Lung (tissue), 13 donors: ENCODE data around the gene GPR39. TPM values are rescaled to one million over a fixed set of nuclear protein-coding genes. Genes with fewer than 3 reads are reported as not detected.
A peak's percentile ranks its signal among the peaks of the same experiment; 100 is the strongest.

Experiments
- ATAC-seq: fragments of 200-7000 bp; cut with Tn5 transposase; one replicate; pipeline ENCODE4 v1.9.1; 2020; ENCODE audit warnings: moderate number of reproducible peaks; ENCODE audit not compliant: insufficient read depth, low FRiP score
- DNase-seq, 3 donors: peaks; one replicate each; pipeline ENCODE4 v3.0.0-alpha.2; 2013 to 2017
- H3K27ac ChIP-seq, 2 donors: one replicate each; pipeline ENCODE4 v1.5.1; 2013; ENCODE audit warnings: mild to moderate bottlenecking in 2 of 2, moderate library complexity in 2 of 2, control low read depth in 1 of 2, inconsistent platforms in 1 of 2, low read depth in 1 of 2, low read length in 1 of 2
- H3K27me3 ChIP-seq, 3 donors: one replicate each; pipeline ENCODE4 v1.5.1; 2013; ENCODE audit warnings: low read length in 2 of 3; ENCODE audit not compliant: control insufficient read depth in 3 of 3, insufficient read depth in 3 of 3
- H3K36me3 ChIP-seq, 4 donors: one replicate each; pipeline ENCODE4 v1.5.1; 2013; ENCODE audit warnings: low read length in 4 of 4, mild to moderate bottlenecking in 1 of 4, moderate library complexity in 1 of 4; ENCODE audit not compliant: control insufficient read depth in 4 of 4, insufficient read depth in 4 of 4
- H3K4me1 ChIP-seq, 5 donors: one replicate each; pipeline ENCODE4 v1.5.1; 2013; ENCODE audit warnings: low read length in 5 of 5, mild to moderate bottlenecking in 2 of 5, moderate library complexity in 1 of 5; ENCODE audit not compliant: control insufficient read depth in 5 of 5, insufficient read depth in 5 of 5
- H3K4me3 ChIP-seq: one replicate; pipeline ENCODE4 v1.5.1; 2013; ENCODE audit warnings: mild to moderate bottlenecking, control low read depth, moderate library complexity
- H3K9ac ChIP-seq, 2 donors: one replicate each; pipeline ENCODE4 v1.5.1; 2013; ENCODE audit warnings: low read length in 2 of 2, control low read depth in 1 of 2; ENCODE audit not compliant: insufficient read depth in 1 of 2
- H3K9me3 ChIP-seq, 4 donors: one replicate each; pipeline ENCODE4 v1.5.1; 2013; ENCODE audit warnings: low read length in 3 of 4, mild to moderate bottlenecking in 1 of 4, moderate library complexity in 1 of 4; ENCODE audit not compliant: control insufficient read depth in 4 of 4, insufficient read depth in 3 of 4
- CTCF ChIP-seq: IDR thresholded peaks from 2 replicates; pipeline ENCODE4 v1.5.1; 2012; ENCODE audit warnings: mild to moderate bottlenecking; ENCODE audit errors: control extremely low read depth, extremely low read depth
- WGBS, 2 donors: extraction: QIAGEN DNeasy Blood & Tissue Kit; methylation state at CpG; one replicate each; pipeline ENCODE4 v1.1.7; 2013; 5-methylcytosine and 5-hydroxymethylcytosine counted together
- polyA plus RNA-seq, 2 donors: library from polyadenylated mRNA; stranded (reverse); fragments of 200-250 nt; gene quantifications; one replicate each; pipeline ENCODE4 v1.2.1, GENCODE V29; 2013
- small RNA-seq: library from RNA; depleted of rRNA; stranded (forward); fragments of <200 nt; gene quantifications from one replicate; pipeline ENCODE3, GENCODE V24; 2014; ENCODE audit warnings: low replicate concordance
- total RNA-seq, 2 donors: library from RNA; depleted of rRNA in 1 of 2; stranded (reverse); fragments of >200 nt in 1 of 2; gene quantifications; one replicate each; pipeline ENCODE4 v1.2.1, GENCODE V29; 2014 to 2021
- donor health status: control.
- donor health status: control.
- donor health status: Bipolar disorder and iron deficiency.
- donor health status: healthy.
- donor health status: DM: yes; HTN: yes; CAD: no.

GPR39 gene
- total and polyA plus RNA-seq, 4 donors = 5.8 to 15.3 (median 11.1) TPM

DNA sequence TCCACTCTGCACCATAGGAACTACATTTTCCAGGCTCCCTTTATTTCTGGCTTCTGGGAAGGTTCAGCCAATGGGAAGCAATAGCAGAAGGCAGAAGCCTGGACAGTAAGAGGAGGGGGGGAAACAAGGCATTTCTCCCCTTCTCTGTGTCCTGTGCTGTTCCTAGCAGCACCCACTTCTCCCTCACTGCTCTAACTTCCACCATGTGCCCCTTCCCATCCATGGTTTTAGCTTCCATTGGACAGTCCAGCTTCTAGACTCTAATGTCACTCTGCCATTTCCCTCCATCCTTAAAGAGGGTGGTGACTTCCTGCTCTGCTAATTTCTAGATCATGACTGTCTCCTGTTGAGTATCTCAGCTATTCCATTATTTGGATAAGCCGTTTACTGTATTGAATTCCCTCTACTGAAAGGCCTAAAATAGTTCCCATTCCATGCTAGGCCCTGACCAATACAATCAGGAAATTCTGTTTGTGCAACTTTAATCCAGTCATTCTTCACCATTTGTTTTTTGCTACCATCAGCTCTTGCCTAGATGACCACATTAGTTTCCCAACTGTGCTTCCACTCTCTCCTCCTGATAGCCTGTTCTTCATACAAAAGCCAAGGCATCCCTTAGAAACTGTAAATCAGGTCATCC is 274.2 kb downstream of the GPR39 start:
- H3K27ac ChIP-seq = no peak overlapping the region
- H3K36me3 ChIP-seq = no peaks in the 10 kb centered on the region
- no peak overlapping the region for H3K4me3 ChIP-seq
- WGBS, 2 donors = 52% methylated on average over 1 of the region's 1 CpG
- ATAC-seq (no peak), DNase-seq (no peak)
- TF ChIP-seq CTCF = no peak
- no peaks in the 10 kb centered on the region for H3K4me1 ChIP-seq
- no peaks in the 10 kb centered on the region for H3K9me3 ChIP-seq
- H3K9ac ChIP-seq = no peak overlapping the region
- no peaks in the 10 kb centered on the region for H3K27me3 ChIP-seq

DNA sequence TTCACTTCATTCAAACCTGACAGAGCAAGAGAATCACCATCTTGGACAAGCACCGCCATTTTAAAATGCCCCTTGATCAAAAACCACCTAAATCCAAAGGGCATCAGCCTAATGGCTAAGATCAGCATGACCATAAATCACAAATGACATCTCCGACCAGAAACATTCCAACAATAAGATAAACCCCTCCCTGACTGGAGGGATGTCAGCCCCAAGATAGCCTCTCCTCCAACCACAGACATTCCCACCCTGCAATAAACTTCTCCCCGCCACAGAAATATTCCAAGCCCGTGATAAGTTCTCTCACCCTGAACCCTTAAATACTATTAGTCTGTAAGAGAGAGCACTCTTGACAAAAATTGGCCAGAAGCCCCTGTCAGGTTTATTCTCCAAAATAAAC is 275.0 kb downstream of the GPR39 start:
- H3K9me3 ChIP-seq = no peaks in the 10 kb centered on the region
- 91 to 93% methylated on average over 4 of the region's 4 CpGs for WGBS, 2 donors
- no peak overlapping the region for H3K27ac ChIP-seq
- no peak for ATAC-seq
- H3K4me1 ChIP-seq = no peaks in the 10 kb centered on the region
- H3K9ac ChIP-seq = no peak overlapping the region
- H3K4me3 ChIP-seq = no peak overlapping the region
- no peaks in the 10 kb centered on the region for H3K27me3 ChIP-seq
- no peak for DNase-seq
- TF ChIP-seq CTCF = no peak
- peaks cover 0 to 2% (median 0%) of the 10 kb centered on the region in 4 donors for H3K36me3 ChIP-seq

DNA sequence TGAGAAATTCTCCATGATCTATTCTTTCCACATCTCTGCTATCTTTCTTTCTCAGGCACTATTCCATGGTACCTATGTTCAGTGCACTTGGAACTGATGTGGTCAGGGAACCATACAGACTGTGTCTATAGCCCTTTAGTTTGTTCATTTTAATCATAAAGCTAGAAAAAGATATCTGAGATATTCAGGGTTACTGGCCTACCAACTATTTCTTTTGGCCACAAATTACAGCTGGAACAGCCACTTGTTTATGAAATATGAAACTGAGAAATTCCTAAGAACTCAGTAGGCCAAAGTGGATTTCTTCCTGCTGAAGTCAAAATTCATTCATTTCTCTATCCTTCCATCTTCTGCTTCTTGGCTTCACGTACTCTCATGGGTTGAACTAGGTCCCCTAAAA is 276.2 kb downstream of the GPR39 start:
- Histone ChIP-seq H3K27me3 (no peaks in the 10 kb centered on the region), H3K4me3 (no peak overlapping the region), H3K36me3 (peaks cover 0 to 2% (median 0%) of the 10 kb centered on the region in 4 donors), H3K27ac (no peak overlapping the region), H3K9ac (no peak overlapping the region), H3K9me3 (no peaks in the 10 kb centered on the region), H3K4me1 (no peaks in the 10 kb centered on the region)
- 80 to 84% methylated on average over 1 of the region's 1 CpG for WGBS, 2 donors
- ATAC-seq = no peak
- DNase-seq = peak in 1 of 3 donors; percentile 8
- no peak for TF ChIP-seq CTCF

Small RNA genes within 50 kb of the gene (small RNA-seq; reads per million reads assigned to genes)
- gene RNU6-175P = not detected
